LoVo (cell line): Measurements from ENCODE around the gene NAP1L5.

ENCODE experiments used
- DNase-seq: peaks from one replicate; pipeline ENCODE4 v3.0.0-alpha.2; 2016; ENCODE audit warnings: low spot score

NAP1L5 gene

GRCh38 chr4:88697588-88698329, at the start of gene NAP1L5:
NAP1L5 (minus strand) TSS chr4:88697829; CDS start chr4:88697754, 75 bp downstream.
- DNase-seq, result peak; percentile 32

- no peak for DNase-seq
These were observed 49.7 kb upstream of the NAP1L5 start for GRCh38 chr4:88747351-88747750.

GRCh38 chr4:88746206-88746605, 48.6 kb upstream of the NAP1L5 start:
- no peak for DNase-seq

- no peak for DNase-seq
These were observed 48.0 kb upstream of the NAP1L5 start for GRCh38 chr4:88745581-88746163.

GRCh38 chr4:88745175-88745574, 47.5 kb upstream of the NAP1L5 start:
- DNase-seq, result no peak

- DNase-seq, result no peak
These were observed 47.0 kb upstream of the NAP1L5 start for GRCh38 chr4:88744609-88745008.

- DNase-seq, result no peak
These were observed 46.1 kb upstream of the NAP1L5 start for GRCh38 chr4:88743696-88744095.

- DNase-seq, result no peak
These were observed 44.9 kb upstream of the NAP1L5 start for GRCh38 chr4:88742561-88742960.

GRCh38 chr4:88738180-88738579, 40.6 kb upstream of the NAP1L5 start:
- no peak for DNase-seq

- no peak for DNase-seq
These were observed 39.8 kb upstream of the NAP1L5 start for GRCh38 chr4:88737307-88737941.

GRCh38 chr4:88736264-88736663, 38.6 kb upstream of the NAP1L5 start:
- no peak for DNase-seq

GRCh38 chr4:88735564-88735963, 37.9 kb upstream of the NAP1L5 start:
- DNase-seq, result no peak

GRCh38 chr4:88734403-88734949, 36.8 kb upstream of the NAP1L5 start:
- DNase-seq, result no peak

- no peak for DNase-seq
These were observed 35.2 kb upstream of the NAP1L5 start for GRCh38 chr4:88732714-88733368.

- DNase-seq, result no peak
These were observed 33.8 kb upstream of the NAP1L5 start for GRCh38 chr4:88731381-88731780.

GRCh38 chr4:88730811-88731210, 33.2 kb upstream of the NAP1L5 start:
- DNase-seq, result no peak

GRCh38 chr4:88729146-88729760, 31.6 kb upstream of the NAP1L5 start:
- no peak for DNase-seq

GRCh38 chr4:88728146-88728545, 30.5 kb upstream of the NAP1L5 start:
- DNase-seq, result no peak

- no peak for DNase-seq
These were observed 28.4 kb upstream of the NAP1L5 start for GRCh38 chr4:88725986-88726385.

- DNase-seq, result no peak
These were observed 27.5 kb upstream of the NAP1L5 start for GRCh38 chr4:88725143-88725542.

GRCh38 chr4:88724406-88724805, 26.8 kb upstream of the NAP1L5 start:
- DNase-seq, result no peak

- no peak for DNase-seq
These were observed 25.2 kb upstream of the NAP1L5 start for GRCh38 chr4:88722828-88723227.
